ENCODE results near the gene MAP3K7.

GRCh38 chr6:90583179-90583835, 3.6 kb downstream of the MAP3K7 start:
- TF ChIP-seq CTCF (IDR thresholded peaks at IDR 0.05; ENCODE audit: extremely low read depth in 1 of 2, insufficient read depth in 1 of 2, low read depth in 1 of 2, low read length in 2 of 2), result no peak
- no peak for TF ChIP-seq POLR2AphosphoS5 (IDR thresholded peaks at IDR 0.05; ENCODE audit: insufficient read depth, low read depth, low read length)
- no peak for TF ChIP-seq EZH2 (IDR thresholded peaks at IDR 0.05; ENCODE audit: borderline replicate concordance, low read depth, low read length, severe bottlenecking)
- TF ChIP-seq MAX (IDR thresholded peaks at IDR 0.05; ENCODE audit: insufficient read depth, insufficient read length), result no peak

Measured in endothelial cell of umbilical vein (primary cell).